Fibroblast of pulmonary artery (primary cell): ENCODE results near the gene SLITRK6.
A peak's percentile ranks its signal among the peaks of the same experiment; 100 is the strongest.
"Not testable (repeated sequence)": the region's sequence is repeated elsewhere in the genome, so short reads cannot be mapped to it uniquely, and the experiment has no call there.

ENCODE experiments used
- DNase-seq: peaks from one replicate; pipeline ENCODE4 v3.0.0-alpha.2; 2010; ENCODE audit warnings: low read depth
- H3K4me3 ChIP-seq: replicated peaks from 2 replicates; pipeline ENCODE4 v1.5.1; 2011; ENCODE audit warnings: low read depth, mild to moderate bottlenecking, control low read depth, low read length, moderate library complexity
- TF ChIP-seq, protein P1 (sequence below): IDR thresholded peaks from 2 replicates; pipeline ENCODE4 v1.5.1; 2011; ENCODE audit warnings: mild to moderate bottlenecking, control low read depth, low read length, inconsistent platforms; ENCODE audit errors: missing control alignments

The SLITRK6 gene

DNA sequence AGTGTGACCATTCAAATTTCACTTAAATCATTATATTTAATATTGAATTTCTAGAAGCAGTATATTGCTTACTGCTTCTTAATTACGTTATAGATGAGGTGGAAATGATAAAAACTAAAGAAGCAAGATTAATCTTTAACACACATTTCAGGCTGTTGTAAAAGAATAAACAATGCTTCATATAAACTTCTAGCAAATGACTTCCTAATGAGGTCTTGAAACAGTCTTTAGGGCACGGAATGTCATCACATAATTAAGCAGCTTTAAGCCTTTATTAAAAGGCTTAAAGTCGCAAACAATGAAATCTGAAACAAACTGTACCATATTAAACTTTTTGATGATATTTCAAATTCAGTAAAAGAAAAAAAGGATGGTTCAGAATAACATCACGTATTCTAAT, 1.9 kb downstream of the SLITRK6 start:
- DNase-seq, result no peak
- TF ChIP-seq, protein P1, sequence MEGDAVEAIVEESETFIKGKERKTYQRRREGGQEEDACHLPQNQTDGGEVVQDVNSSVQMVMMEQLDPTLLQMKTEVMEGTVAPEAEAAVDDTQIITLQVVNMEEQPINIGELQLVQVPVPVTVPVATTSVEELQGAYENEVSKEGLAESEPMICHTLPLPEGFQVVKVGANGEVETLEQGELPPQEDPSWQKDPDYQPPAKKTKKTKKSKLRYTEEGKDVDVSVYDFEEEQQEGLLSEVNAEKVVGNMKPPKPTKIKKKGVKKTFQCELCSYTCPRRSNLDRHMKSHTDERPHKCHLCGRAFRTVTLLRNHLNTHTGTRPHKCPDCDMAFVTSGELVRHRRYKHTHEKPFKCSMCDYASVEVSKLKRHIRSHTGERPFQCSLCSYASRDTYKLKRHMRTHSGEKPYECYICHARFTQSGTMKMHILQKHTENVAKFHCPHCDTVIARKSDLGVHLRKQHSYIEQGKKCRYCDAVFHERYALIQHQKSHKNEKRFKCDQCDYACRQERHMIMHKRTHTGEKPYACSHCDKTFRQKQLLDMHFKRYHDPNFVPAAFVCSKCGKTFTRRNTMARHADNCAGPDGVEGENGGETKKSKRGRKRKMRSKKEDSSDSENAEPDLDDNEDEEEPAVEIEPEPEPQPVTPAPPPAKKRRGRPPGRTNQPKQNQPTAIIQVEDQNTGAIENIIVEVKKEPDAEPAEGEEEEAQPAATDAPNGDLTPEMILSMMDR, result no peak
- H3K4me3 ChIP-seq, result no peak overlapping the region

DNA sequence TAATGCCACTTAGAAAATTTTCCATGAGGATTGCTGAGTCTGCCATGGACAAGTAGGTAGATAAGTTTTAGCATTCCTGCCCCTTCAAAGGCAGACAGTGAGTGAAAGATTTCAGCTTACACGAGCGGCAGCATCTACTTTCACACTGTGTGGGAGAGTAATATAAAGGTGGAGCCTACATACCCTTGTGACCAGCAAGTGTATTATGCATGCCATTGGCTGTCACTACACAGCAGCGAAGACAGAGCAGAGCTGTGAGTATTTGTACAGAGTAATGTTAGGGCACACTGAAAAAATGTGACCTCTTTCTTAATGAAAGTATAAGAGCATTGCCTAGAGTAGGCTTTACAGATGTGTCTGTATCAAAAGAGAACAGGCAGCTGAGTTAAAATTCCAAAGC, 14.0 kb downstream of the SLITRK6 start:
- DNase-seq, result no peak
- TF ChIP-seq, protein P1, result no peak
- H3K4me3 ChIP-seq, result no peak overlapping the region

- TF ChIP-seq, protein P1, result no peak
- peak; percentile 50 for DNase-seq
- H3K4me3 ChIP-seq, result no peak overlapping the region
Observed at GRCh38 chr13:85772367-85772766, 26.9 kb downstream of the SLITRK6 start.

GRCh38 chr13:85771856-85772255, 27.4 kb downstream of the SLITRK6 start:
- TF ChIP-seq, protein P1, result no peak
- no peak for DNase-seq

GRCh38 chr13:85768946-85769345, 30.3 kb downstream of the SLITRK6 start:
- TF ChIP-seq, protein P1, result no peak
- no peak for DNase-seq
- no peak overlapping the region for H3K4me3 ChIP-seq

More at GRCh38 chr13:85771856-85772255, 27.4 kb downstream of the SLITRK6 start:
- H3K4me3 ChIP-seq, result no peak overlapping the region

DNA sequence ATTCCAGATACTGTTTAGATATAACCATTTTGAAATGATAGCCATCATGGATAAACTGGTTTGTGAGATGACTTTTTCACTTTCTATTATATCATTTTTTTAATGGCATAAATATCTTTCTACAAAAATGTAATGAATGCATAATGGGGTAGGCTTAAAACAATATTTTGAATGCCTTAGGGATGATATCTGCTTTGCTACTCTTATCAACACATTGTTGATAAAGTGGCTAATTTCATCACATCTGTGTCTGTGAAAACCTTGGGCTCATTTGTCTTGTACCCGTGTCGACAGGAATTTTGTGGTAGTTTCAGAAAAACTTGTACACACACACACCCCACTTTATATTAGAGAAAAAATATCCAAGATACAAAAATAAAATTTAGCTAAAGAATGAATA, 44.1 kb downstream of the SLITRK6 start:
- DNase-seq, result peak; percentile 6
- TF ChIP-seq, protein P1, result no peak
- H3K4me3 ChIP-seq, result no peak overlapping the region

DNA sequence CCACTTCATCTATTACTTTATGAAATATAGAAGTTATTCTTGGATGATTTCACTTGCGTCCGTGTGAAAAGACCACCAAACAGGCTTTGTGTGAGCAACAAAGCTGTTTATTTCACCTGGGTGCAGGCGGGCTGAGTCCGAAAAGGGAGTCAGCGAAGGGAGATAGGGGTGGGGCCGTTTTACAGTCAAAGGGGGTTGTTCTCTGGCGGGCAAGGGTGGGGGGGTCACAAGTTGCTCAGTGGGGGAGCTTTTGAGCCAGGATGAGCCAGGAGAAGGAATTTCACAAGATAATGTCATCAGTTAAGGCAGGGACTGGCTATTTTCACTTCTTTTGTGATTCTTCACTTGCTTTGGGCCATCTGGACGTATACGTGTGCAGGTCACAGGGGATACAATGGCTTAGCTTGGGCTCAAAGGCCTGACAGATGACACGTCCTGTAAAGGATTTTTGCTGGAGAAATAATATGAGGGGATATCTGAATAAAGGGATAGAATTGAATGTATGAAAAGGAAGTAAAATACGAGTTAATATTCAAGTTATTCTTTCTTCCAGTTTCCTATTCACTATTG, 55.9 kb downstream of the SLITRK6 start:
- not testable (repeated sequence) for H3K4me3 ChIP-seq, DNase-seq
